DLD1 (cell line): ENCODE measurements around the gene NKD2.
"Not testable (repeated sequence)": the region's sequence is repeated elsewhere in the genome, so short reads cannot be mapped to it uniquely, and the experiment has no call there.

ENCODE experiments used
- in situ Hi-C: cut with HindIII; loops from 2 replicates; pipeline ENCODE4 v1.10.0; 2017; ENCODE audit warnings: low sequenced_read_pairs

Gene NKD2

DNA sequence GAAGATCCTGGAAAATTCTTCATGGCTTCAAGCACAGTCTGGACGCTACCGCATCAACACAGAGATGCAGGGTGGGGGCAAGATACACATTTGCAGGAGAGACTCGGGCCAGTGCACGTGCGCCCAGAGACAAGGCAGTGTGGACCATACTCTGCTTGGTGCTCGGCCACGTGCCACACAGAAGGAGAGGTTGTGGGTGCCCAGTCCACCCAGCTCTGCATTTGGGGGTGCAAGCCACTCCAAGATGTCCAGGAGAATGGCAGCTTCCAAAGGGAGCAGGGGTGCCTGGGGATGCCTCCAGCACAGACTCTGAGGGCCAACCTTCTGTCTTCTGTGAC lies 4.3 kb downstream of the NKD2 start:
- in situ Hi-C loops = no loop called here

DNA sequence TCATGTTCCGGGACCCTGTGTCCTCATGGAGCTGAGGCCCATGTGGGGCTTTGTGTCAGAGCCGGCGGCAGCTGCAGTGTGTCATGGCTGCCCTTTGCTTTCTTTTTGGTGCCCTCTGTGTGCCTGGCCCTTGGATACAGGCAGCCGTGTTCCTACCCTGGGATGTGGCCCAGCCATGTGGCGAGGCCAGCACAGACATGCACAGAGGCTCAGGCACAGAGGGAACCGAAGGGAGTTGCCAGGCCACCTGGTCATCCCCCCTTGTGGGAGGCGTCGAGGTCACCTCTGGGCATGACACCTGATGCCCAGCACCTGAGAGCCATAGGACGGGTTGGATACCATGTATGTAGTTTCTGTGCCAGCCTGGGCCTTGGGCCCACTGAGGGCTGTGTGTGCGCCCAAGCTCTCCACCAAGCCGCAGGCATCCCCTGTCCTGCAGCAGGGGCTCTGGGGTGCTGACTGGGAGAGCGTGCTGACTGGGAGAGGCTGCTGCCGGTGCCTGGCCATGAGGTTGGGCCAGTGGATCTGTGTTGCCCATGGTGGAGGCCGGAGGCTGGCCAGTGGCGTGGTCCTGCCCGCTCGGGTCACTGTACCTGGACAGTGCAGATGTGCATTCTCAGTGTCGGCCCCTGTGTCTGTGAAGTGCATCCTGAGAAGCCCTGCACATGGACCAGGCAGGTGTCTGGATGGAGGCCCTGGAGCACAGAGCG lies 4.8 kb downstream of the NKD2 start:
- in situ Hi-C loops = no loop called here

GRCh38 chr5:1013948-1014301 lies 5.3 kb downstream of the NKD2 start:
- in situ Hi-C loops = no loop called here

DNA sequence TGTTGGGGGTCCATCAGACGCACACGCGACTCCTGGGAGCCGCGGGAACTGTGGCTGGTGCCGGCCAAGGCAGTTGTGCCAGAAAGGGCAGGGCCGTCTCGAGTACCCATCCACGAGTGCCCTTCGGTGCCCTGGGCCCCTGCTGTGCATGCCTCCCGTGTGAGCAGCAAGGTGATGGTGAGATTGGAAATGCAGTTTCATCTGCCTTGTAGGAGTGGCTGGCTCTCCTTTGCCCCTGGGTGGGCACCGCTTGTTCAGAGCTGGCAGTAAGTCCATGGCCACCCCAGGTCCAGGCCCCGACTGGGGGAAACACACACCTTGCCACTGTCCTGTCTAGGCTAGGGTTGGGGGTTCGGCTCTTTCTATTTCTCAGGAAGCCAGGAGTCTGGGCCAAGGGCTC lies 5.7 kb downstream of the NKD2 start:
- in situ Hi-C loops = no loop called here

- in situ Hi-C loops = no loop called here
Measured at GRCh38 chr5:1014781-1015221, 6.2 kb downstream of the NKD2 start.

GRCh38 chr5:1015507-1015906 lies 6.9 kb downstream of the NKD2 start:
- in situ Hi-C loops = no loop called here

DNA sequence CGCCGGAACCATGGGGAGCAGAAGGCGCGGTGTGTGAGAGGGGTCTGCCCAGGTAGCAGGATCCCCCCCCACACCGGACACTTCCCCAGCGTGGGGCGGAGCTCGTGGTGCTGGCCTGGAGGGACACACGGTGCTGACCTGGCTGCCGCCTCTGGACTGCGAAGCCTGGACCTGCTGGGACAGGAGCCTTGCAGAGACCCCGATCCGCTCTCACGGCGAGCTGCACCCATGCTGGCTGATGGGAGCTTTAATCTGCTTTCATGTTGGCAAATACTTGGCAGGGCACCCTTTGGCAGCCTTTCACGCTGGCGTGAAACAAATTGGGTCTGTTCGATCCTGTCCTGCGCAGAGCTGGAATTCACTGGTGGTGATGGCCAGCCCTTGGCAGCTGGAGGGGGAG lies 7.4 kb downstream of the NKD2 start:
- in situ Hi-C loops = no loop called here

- in situ Hi-C loops = no loop called here
Measured at GRCh38 chr5:1016476-1016875, 7.9 kb downstream of the NKD2 start.

DNA sequence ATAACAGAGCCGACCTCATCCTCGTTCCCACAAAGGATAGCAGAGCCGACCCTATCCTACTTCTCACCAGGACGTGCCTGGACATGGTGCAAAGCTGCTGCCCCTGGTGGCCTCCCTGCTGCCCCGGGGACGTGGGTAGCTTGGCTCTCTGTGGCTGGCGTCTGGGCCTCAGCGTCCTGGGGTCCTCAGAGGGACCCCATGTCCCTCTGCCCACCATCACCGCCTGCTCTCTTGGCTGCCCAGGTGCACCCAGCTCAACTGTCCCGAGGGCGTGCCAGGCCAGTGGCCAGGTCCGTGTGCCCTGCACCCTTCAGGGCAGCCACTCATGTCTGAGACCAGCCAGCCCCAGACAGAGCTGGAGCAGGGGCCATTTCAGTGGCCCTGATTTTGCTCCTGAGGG lies 8.5 kb downstream of the NKD2 start:
- in situ Hi-C loops = no loop called here

DNA sequence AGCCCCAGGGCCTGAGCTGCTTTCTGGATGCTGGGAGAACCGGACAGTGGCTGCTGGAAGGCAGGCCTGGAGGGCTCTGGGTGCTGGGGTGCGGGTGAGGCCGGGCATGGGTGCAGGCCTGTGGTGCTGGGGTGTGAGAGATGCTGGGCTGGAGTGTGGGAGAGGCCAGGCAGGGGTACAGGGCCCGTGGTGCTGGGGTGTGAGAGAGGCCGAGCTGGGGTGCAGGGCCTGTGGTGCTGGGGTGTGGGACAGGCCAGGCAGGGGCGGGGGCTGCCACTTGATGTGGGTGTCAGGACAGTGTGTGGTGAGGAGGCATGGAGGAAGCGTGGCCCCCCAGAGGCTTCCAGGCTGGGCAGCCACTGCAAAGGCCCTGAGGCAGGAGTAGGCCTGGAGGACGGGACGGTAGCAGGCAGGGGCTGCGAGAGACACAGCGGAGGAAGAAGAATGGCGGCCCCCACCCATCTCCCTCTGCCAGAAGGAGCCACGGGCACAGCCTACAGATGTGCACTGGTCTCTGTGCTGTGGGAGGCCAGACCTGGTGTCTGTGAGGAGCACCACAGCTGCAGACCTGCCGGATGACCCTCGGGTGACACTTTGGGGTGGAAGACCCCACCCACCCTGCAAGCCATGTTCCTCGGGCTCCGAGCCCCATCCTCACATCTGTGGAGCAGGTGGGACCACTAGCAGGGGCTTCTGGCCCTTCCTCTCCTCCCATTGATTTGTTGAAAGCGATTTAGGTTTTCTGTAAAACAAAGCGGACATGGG lies 9.3 kb downstream of the NKD2 start:
- in situ Hi-C loops = no loop called here

GRCh38 chr5:1018596-1018995 lies 10.0 kb downstream of the NKD2 start:
- in situ Hi-C loops = no loop called here

GRCh38 chr5:1019001-1019905 lies 10.7 kb downstream of the NKD2 start:
- in situ Hi-C loops = no loop called here

DNA sequence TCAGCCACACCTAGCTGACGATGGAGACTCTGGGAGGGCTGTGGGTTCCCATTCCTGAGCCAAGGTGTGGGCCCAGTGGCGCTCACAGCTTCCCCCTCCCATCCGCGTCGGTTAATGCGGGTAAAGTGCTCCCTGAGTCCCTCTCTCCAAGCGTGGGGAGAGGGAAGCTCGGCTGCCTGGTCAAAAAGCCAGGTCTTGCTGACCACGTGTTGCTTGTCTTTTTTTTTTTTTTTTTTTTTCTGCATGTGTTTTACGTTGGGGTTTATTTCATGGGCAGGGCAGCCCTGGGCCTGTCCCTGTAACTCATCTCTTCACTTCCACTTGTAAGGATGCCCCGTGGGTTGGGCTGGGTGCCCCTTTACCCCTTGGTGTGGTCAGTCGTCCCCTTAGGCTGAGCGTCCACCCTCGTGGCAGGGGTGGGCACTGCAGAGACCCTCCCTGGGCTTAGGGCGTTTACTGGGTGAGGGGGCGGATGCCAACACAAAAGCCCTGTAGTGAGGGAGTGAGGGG lies 11.9 kb downstream of the NKD2 start:
- in situ Hi-C loops = no loop called here

DNA sequence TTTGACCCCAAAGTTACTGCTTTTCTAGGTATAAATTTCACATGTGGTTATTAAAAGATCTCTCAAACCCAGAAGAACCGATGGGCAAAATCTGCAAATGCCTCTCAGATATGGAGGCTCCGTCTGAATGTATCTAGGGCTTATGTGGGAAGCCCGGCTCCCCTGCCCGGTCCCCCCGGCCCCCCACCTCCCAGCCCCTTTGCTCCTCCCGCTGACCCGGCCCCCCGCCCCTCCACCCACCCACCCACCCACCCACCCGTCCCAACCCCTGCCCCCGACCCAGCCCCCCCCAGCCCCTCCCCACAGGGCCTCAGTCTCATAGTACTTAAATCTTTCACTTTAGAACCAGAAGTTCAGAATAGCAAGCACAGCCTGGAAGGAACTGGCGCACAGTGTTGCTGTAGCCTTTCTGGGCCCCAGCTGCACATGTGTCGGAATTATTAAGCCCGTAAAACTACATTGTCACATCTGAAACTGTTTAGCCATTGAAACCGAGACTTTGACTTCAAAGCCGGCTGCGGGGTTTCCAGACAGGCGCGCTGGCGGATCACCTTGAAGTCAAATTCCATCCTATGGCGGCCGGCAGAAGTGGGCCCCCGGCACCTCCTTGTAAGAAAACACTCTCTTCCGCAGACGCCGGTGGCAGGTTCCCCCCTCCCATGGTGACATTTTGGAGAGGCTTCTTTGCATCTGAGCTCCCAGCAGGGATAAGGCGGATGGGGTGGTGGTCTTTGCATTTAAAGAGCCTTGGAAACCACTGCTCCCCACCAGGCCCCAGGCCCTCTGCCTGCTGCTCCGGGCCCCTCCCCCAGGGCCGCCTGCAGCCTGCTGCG lies 12.8 kb downstream of the NKD2 start:
- in situ Hi-C loops = no loop called here

GRCh38 chr5:1021969-1022336 lies 13.4 kb downstream of the NKD2 start:
- in situ Hi-C loops = not testable (repeated sequence)

GRCh38 chr5:1026700-1027621 lies 18.4 kb downstream of the NKD2 start:
- in situ Hi-C loops = no loop called here

- in situ Hi-C loops = no loop called here
Measured at GRCh38 chr5:1027631-1028441, 19.2 kb downstream of the NKD2 start.

DNA sequence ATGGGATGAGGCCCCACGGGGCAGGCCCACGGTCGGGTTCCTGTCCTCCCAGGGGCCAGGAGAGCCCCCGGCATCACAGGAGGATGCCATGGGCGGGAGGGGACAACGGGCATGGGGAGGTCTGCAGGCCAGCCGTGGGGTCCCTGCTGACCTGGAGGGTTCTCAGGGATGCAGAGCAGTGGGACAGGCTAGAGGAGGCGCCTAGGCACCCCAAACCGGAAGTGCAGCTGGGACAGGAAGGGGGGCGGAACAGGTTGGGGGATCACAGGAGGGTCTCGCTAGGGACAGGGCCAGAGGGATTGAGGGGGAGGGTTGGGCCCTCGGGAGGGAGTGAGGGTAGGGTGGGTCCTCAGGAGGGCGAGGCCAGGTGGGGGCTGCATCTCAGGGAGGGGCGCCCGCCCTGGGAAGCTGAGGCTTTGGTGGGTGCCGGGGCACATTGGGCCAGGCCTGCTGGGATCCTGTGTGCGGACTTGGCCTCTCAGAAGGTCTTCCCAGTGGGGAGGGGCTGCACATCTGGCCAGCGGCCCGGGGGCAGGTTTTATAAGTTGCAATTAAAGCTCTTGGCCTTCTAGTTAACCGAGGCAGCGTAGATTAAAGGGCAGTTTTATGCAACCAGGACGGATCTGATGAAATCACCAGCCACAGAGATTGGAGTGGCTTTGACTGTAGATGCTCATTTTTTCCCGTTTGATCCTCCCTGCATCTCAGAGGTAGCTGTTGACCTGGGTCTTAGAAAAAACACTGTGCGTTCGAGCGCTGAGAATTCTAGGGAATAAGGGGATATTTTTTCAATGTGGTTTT lies 20.1 kb downstream of the NKD2 start:
- in situ Hi-C loops = no loop called here
